Measurements from ENCODE around the gene ALDH3B1.
A peak's percentile ranks its signal among the peaks of the same experiment; 100 is the strongest.
"Not testable (repeated sequence)": the region's sequence is repeated elsewhere in the genome, so short reads cannot be mapped to it uniquely, and the experiment has no call there.

ALDH3B1 gene, protein sequence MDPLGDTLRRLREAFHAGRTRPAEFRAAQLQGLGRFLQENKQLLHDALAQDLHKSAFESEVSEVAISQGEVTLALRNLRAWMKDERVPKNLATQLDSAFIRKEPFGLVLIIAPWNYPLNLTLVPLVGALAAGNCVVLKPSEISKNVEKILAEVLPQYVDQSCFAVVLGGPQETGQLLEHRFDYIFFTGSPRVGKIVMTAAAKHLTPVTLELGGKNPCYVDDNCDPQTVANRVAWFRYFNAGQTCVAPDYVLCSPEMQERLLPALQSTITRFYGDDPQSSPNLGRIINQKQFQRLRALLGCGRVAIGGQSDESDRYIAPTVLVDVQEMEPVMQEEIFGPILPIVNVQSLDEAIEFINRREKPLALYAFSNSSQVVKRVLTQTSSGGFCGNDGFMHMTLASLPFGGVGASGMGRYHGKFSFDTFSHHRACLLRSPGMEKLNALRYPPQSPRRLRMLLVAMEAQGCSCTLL

DNA sequence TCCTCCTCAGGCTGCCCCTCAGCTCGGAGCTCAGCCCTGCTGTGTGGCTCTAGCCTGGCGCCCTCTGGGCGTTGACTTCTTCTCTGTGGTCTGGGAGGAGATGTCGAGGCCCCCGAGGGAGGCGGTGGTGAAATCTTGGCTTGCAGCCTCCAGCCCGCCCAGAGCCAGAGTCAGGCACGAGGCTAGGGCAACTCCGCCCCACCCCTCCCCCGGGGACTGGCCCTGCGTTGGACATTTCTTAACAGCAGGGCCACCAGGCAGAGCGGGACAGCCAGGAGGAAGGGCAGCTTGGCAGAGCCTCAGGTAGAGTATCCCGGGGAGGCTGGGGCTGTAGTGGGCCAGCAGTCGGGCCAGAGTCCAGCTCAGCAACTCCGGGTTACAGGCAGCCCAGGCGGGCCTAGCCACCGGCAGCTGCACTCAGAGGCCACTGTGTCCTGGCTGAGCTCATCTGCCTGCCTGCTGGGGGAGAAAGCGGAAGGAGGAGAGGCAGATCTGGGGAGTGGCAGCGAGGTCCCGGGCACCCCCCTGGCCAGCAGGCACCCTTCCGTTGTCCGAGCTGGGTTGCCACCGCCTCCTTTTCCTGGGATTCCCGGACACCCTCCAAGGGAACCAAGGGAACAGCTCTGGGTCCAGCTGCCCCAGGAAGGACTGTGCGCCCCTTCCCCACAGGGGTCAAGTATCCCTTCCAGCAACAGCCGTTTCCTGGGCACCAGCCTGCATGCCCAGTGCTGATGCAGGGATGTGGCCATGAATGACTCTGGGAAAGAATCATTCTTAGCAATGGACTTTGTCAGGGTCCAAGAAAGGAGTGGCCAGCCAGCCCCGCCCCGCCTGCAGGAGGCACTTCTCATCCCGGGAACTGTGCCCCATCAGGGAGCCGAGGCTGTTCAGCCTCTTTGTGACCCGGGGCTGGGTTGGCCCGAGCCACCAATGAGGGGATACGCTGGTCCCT is at the start of gene ALDH3B1:
ALDH3B1 (plus strand) TSS at position 238 of the 952 bp plus-strand sequence. CDS start 4,971 bp downstream, outside the sequence.
- peak; percentile 78 for DNase-seq

DNA sequence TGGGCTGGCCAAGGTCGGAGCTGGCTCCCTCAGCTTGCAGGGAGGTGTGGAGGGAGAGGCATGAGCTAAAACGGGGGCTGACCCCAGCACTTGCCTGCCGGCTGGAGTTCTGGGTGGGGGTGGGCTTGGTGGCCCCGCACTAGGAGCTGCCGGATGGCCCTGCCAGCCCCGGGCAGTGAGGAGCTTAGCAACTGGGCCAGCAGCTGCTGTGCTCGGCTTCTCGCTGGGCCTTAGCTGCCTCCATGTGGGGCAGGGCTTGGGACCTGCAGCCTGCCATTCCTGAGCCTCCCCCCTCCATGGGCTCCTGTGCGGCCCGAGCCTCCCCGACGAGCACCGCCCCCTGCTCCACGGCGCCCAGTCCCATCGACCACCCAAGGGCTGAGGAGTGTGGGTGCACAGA is 46.9 kb upstream of the ALDH3B1 start:
- DNase-seq = not testable (repeated sequence)

DNA sequence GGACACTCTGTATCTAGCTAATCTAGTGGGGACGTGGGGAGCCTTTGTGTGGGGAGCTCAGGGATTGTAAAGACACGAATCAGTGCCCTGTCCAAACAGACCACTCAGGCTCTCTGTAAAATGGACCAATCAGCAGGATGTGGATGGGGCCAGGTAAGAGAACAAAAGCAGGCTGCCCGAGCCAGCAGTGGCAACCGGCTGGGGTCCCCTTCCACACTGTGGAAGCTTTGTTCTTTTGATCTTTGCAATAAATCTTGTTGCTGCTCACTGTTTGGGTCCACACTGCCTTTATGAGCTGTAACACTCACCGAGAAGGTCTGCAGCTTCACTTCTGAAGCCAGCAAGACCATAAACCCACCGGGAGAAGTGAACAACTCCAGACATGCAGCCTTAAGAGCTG is 46.2 kb upstream of the ALDH3B1 start:
- not testable (repeated sequence) for DNase-seq

DNA sequence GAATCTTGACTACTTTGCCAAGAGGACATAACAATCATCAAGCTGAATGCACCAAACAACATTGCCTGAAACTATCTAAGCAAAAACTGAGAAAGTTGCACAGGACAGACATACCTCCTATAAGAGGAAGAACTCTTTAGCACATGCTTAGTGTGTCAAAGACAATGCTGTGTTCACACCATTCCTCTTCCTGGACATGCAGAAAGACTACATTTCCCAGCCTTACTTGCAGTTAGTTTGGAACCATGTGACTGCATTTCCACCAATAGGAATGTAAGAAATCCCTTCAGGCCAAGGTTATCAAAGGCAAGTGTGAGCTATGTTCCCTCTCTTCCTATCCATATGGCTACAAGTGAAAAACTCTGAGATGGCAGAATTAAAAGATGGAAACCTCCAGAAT is 45.4 kb upstream of the ALDH3B1 start:
- DNase-seq = not testable (repeated sequence)

DNA sequence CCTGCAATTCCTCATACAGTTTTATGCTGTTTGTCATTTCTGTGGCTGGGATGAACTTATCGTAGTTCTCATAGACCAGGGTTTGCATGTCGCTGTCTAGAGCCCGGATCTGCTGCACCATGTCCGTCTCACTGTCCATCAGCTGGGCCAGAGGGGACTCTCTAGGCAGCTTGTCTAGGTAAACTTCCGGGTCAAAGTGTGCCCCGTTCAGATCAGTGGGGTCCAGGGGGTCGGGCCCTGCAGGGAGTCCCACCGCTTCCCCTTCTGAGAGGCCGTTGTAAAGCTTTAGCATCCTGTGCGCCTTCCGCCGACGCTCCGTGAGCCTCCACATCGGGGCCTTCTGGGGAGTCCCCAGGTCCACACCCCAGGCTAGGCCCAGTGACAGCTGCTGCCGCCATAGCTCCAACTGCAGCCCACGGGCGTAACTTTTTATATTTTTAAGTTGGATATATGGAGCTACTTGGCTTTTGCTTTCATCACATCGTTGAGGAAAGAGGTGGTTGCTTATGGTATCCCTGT is 44.2 kb upstream of the ALDH3B1 start:
- DNase-seq = not testable (repeated sequence)

DNA sequence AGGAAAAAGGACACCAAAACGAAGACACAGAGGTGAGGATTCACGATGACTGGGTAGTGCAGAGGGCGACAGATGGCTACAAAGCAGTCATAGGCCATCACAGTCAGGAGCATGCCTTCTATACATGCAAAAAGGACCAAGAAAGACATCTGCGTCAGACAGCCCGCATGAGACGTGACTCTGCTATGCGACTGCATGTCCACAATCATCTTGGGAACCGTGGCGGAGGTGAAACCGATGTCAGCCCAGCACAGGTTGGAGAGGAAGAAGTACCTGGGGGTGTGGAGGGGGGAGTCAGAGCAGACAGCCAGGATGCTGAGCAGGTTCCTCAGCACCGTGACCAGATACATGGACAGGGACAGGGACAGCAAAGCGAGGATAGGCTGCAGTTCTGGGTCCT is 35.4 kb upstream of the ALDH3B1 start:
- DNase-seq = not testable (repeated sequence)

DNA sequence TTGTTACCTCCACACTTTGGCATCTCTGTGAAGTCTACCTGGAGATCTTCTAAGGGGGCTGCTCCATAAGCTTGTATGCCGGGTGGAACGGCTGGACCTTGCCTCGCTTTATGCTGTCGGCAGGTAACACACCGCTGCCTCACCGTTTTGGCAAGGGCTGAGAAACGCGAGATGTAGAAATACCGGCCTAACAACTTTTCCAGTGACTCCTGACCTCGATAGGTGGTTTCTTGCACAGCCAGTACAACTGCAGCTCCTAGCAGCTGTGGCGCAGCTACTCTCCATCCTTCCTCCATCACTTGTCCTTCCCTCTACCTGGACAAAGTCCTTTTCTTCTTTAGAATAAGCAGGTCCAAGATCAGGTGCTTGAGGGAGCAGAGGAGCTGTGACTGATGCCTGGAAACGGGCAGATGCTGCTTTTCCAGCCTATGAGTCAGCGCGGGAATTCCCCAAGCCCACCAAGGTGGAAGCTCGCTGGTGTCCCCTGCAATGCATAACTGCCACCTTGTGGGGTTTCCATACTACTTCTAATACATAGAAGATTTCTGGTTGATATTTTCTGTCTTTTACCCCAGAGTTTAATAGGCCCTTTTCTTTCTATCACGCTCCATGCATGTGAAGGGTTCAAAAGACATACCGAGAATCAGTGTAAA is 31.2 kb upstream of the ALDH3B1 start:
- DNase-seq = not testable (repeated sequence)

DNA sequence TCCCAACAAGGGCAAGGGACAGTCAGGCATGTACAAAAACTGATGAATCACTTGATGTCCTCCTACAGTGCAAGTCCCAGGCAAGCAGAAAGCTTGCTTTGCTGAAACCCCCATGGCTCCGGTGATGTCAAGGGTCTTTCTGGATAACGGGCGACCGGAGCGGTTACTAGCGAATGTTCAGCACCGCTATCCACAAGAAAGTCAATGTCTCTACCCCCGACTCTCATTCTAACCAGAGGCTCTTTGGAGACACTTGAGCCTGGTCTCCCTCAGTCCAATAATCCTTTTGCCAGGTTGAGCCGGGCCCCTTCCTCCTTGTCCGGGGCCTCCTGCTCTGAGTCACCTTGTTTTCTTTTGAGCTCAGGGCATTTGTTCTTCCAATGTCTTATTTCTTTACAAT is 28.9 kb upstream of the ALDH3B1 start:
- not testable (repeated sequence) for DNase-seq

DNA sequence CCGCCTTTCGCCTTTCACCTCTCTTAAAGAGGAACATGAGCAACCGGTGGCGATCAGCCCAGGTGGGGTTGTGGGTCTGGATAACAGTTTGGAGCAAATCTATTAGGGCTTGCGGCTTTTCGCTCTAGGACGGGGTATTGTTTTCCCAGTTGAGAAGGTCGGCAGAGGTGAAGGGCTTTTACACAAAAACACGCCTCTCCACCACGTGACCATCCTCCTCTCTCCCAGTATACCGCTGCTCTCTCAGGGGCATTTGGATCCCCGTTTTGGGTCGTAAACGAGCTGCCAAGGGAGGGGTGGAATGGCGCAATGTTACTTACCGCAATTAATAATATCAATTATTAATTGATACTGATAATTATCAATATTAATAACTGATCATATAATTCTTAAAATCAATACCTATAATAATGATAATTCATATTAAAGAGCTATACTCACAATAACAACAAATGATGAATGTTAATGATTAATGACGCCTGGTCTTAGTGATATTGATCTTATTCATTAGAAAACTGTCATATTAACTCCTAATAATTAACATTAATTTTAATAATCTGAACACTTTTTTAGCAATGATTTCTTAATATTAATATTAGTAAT is 27.8 kb upstream of the ALDH3B1 start:
- not testable (repeated sequence) for DNase-seq

DNA sequence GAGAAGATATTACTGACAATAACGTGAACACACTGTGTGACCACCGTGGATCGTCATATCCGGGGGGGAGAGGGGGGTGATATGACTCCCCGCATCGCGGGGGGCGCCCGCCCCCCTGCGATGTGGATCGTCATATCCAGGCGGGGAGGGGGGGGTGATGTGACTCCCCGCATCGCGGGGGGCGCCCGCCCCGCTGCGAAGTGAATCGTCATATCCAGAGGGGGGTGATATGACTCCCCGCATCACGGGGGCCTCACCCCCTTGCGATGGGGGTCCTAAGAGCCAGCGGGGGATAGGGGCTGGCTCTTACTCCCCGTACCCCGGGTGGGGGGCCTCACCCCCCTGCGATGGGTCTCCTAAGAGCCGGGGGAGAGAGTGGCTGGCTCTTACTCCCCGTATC is 26.2 kb upstream of the ALDH3B1 start:
- DNase-seq = no peak

DNA sequence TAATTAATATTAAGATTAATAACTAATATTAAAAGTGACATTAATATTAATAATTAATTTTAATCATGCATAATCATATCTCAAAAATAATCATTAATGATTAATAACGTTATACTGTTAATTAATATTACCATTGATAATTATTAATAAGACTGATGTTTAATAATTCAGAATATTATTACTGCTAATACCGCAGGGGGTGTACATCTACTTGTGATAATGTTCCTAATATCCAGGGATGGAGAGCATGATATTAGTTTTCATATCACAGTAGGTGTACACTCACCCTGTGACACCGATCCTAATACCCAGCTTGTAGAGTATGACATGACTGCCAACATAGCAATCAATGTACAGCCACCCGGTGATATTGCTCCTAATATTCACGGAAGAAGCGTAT is 24.8 kb upstream of the ALDH3B1 start:
- not testable (repeated sequence) for DNase-seq

DNA sequence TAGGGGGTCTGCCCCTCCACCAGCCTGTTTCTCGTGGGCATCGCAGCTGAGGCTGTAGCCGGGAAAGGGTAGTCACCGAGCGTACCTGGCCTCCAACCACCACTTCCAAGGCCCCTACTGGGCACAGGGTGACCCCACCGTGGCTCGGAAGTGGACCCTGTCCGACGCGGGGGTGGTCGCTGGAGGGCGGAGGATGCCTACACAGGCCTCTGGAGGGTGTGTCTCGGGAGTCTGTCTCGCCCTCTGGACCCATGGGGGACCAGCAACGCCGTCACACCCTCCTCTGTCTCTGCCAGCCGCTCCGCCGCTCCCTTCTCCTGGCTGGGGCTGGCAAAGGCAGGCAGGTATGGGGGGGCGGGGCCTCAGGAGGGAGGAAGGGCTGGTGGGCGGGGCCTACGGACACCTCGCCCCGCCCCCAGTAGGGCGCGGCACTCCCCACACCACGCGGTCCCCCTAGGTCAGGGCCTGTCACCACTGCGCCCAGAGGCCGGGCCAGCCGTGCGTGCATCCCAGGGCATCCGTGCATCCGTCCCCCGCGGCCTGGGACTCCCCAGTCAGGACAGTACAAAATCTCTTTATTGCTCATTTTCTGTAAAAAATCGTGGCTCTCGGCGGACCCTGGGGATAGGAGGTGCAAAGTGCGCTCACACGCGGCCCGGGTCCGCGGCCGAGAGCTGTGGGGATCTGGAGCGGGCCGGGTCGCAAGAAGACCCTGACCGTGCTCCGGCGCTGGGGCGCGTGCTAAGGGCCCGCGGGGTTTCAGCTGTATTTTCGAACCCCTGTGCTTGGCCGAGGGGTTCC is 19.4 kb upstream of the ALDH3B1 start:
- DNase-seq = not testable (repeated sequence)

DNA sequence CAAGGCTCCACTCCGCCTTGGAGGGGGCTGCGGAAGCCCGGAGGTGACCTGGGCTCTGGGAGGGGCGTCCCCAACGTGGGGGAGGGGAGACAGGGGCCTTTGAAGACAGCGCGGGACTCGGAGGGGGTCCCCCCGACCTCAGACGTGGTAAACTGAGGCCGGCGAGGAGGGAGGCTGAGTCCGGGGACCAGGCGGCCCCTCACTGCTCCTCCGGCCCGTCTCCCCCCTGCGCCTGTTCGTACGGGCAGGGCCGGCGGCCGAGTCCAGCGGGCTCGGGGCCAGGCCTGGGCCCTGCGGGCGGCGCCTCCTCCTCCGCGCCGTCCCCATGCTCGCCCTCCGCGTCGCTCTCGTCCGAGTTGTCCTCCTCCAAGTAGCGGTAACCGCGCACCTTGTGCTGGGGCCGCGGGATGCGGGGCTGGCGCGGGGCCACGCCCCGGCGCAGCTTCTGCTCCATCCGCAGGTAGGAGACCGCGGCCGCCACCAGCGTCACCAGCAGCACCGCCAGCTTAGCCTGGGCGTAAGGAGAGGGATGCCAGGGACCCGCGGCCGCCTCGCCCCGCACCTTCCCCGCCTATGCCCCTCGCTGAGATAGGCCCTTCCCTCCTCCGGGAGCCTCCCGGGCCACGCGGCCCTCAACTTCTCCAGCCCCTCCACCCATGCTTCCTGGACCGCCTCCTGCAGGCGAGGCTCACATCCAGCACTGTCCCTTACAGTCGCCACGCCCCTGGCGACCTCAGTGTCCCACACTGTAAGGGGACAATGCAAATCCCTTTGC is 18.6 kb upstream of the ALDH3B1 start:
- not testable (repeated sequence) for DNase-seq

DNA sequence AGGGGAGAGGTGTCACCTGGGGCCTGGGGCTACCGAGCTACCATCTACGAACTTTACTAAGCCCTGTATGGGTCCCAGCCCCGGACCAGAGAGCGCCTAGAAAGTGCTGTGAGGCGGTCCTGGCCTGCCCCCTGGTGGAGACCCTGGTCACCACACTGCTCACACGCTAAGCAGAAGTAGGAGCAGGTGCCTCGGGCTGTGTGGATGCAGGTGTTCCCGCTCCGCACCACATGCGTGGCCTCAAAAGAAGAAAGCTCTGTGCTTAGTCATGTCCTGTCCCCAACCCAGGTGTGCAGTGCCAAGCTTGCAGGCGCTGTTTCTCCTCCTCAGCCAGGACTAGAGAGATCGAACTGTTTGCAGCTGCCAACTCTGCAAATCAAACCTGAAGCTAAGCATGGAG is 16.3 kb upstream of the ALDH3B1 start:
- not testable (repeated sequence) for DNase-seq

DNA sequence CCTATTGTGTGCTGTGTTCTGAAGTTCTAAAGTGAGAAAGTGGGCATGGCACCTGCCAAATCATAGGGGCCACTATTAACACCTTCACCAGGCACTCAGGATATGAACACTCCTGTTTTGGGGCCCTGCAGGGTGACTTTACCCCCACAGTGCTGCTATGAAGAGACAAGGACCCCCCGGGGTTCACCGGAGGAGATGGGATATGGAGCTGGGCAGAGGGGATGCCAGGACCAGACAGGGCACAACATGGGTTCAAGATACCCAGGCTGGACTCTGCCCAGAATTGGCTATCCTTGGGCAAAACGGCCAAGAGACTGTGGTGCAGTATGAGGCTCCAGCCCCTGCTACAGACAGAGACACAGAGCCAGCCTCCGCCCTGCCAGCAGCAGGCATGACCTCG is 15.7 kb upstream of the ALDH3B1 start:
- DNase-seq = not testable (repeated sequence)

DNA sequence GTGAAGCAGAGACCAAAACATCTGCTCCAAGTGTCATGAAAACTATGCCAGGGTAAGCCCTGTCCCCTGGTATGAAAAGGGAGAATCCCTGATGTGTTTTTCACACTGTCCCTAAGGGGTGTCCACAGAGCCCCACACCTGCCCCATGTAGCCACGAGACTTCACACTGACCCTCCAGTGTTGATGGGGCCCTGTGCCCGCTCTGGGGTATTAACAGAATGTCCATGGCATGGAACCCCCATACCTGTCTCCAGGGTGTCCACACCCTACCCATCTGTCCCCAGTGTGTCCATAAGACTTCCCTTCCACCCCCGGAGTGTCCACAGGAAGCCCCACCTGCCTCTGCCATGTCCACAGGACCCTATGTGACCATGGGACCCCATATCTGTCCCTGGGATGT is 15.0 kb upstream of the ALDH3B1 start:
- DNase-seq = not testable (repeated sequence)

DNA sequence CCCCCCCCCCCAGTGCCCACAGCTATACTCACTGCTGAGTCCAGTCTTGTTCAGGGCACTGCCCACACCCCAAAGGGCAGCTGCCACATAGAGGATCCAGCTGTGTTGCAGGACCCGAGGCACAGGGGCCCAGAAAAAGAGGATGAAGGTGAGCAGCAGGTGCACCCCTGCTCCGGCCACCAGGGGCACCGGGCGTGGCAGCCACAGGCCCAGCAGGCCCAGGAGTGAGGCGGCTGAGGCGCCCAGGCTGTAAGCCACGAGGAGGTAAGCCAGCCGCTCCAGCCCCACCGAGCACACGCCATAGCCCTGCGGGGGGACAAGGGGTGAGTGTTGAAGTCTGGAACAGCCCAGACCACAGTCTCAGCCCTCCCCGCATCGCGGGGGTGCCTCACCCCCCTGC is 14.5 kb upstream of the ALDH3B1 start:
- not testable (repeated sequence) for DNase-seq

DNA sequence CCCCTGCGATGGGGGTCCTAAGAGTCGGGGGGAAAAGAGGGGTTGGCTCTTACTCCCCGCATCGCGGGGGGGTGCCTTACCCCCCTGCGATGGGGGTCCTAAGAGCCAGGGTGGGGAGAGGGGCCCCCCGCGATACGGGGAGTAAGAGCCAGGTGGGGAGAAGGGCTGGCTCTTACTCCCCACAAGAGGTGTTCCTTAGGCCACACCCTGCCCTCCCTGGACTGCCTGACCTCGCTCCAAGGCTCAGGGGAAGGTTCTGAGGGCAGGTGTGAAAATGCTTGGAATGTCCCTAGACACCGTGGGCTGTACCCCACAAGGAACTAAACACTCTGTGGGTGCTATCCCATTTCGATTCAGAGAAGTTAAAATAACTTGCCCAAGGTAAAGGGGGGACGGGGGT is 14.1 kb upstream of the ALDH3B1 start:
- no peak for DNase-seq

DNA sequence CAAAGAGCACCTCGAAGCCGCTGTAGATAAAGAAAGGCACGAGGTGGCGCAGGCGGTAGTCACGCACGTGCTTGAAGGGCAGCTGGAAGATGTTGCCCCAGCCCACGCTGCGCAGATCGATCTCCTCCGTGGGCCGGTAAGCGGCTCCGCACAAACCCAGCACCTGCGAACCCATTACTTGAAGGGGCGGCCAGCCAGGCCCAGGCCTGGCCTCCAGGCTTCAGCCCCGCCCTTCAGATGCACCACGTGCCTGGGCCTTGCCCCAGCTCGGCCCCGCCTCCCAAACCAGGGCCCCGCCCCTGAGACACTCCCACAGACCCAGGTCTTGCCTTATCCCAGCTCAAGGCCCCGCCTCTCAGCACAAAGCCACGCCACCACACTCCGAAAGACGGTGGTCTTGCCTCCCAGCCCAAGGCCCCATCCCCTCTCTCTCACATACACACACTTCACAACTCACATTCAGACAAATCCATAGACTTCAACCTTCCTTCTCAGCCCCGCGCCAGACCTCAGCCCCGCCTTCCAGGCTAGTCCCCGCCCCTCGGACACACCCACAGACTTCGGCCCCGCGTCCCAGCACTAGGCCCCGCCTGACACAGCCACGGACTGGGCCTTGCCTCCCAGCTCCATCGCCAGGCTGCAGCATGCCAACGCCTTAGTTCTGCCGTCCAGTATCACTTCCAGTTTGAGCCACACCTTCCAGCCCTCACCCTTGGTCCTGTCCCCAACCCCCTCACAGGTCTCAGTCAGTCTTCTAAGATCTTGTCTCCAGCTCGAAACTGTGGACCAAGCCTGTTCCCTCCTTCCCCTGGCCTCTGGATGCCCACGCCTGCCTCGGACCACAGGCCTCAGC is 13.3 kb upstream of the ALDH3B1 start:
- peak; percentile 65 for DNase-seq

All from 8988T (cell line).